ENCODE results near the gene P3H2.

Gene P3H2

DNA sequence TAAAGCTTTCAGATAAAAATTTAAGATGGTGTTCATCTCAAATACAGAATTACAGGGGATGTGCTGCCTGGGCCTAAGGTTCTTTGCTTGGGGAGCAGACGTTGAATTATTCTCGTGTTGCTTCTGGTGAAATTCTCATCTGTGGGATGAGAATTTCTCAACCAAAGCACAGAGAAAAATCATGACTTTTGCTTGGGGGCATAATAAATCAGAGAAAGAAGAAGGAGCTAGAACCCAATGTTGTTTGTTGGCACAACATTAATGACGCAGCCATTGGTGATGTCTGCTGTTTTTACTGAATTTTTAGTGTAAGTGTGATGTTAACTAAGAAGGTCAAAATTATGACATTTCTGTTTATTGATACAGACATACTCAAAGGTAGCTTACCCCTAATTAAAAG is 35.7 kb downstream of the P3H2 start:
- TF ChIP-seq FOXP2 (optimal IDR thresholded peaks at IDR 0.05; ENCODE audit: borderline replicate concordance, extremely low read depth, extremely low read length, insufficient read depth) (no peak), SIN3A (IDR thresholded peaks at IDR 0.05; ENCODE audit: borderline replicate concordance, insufficient read depth, low read length) (no peak), POLR2AphosphoS5 (IDR thresholded peaks at IDR 0.05; ENCODE audit: low read depth, low read length) (no peak), TAF1 (IDR thresholded peaks at IDR 0.05; ENCODE audit: borderline replicate concordance, insufficient read depth, low read length) (no peak)
- TF ChIP-seq, protein P1, sequence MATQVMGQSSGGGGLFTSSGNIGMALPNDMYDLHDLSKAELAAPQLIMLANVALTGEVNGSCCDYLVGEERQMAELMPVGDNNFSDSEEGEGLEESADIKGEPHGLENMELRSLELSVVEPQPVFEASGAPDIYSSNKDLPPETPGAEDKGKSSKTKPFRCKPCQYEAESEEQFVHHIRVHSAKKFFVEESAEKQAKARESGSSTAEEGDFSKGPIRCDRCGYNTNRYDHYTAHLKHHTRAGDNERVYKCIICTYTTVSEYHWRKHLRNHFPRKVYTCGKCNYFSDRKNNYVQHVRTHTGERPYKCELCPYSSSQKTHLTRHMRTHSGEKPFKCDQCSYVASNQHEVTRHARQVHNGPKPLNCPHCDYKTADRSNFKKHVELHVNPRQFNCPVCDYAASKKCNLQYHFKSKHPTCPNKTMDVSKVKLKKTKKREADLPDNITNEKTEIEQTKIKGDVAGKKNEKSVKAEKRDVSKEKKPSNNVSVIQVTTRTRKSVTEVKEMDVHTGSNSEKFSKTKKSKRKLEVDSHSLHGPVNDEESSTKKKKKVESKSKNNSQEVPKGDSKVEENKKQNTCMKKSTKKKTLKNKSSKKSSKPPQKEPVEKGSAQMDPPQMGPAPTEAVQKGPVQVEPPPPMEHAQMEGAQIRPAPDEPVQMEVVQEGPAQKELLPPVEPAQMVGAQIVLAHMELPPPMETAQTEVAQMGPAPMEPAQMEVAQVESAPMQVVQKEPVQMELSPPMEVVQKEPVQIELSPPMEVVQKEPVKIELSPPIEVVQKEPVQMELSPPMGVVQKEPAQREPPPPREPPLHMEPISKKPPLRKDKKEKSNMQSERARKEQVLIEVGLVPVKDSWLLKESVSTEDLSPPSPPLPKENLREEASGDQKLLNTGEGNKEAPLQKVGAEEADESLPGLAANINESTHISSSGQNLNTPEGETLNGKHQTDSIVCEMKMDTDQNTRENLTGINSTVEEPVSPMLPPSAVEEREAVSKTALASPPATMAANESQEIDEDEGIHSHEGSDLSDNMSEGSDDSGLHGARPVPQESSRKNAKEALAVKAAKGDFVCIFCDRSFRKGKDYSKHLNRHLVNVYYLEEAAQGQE (IDR thresholded peaks at IDR 0.05; ENCODE audit: insufficient read depth in 1 of 2, low read depth in 2 of 2, low read length in 2 of 2): no peak

DNA sequence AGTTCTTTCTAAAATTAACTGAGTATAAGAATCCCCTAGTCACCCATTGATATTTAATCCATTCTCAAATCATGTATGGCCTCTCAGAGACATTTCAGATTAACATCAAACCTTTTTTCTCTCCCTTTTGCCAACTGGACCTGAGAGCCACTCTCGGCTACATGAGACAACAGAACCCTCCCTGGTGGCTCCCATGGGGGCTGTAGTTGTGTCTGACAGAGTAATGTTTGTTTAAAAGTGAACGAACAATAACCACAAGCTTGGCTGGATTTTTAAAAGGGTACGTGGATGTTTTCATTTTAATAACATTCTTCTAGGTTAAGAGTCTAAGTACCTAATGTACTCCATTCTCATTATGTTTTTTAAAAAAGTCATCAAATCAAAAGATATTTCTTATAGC is 37.1 kb downstream of the P3H2 start:
- no peak for TF ChIP-seq POLR2AphosphoS5 (IDR thresholded peaks at IDR 0.05; ENCODE audit: low read depth, low read length)
- TF ChIP-seq, protein P1 (IDR thresholded peaks at IDR 0.05; ENCODE audit: insufficient read depth in 1 of 2, low read depth in 2 of 2, low read length in 2 of 2): no peak
- no peak for TF ChIP-seq SIN3A (IDR thresholded peaks at IDR 0.05; ENCODE audit: borderline replicate concordance, insufficient read depth, low read length)
- no peak for TF ChIP-seq FOXP2 (optimal IDR thresholded peaks at IDR 0.05; ENCODE audit: borderline replicate concordance, extremely low read depth, extremely low read length, insufficient read depth)
- TF ChIP-seq TAF1 (IDR thresholded peaks at IDR 0.05; ENCODE audit: borderline replicate concordance, insufficient read depth, low read length): no peak

DNA sequence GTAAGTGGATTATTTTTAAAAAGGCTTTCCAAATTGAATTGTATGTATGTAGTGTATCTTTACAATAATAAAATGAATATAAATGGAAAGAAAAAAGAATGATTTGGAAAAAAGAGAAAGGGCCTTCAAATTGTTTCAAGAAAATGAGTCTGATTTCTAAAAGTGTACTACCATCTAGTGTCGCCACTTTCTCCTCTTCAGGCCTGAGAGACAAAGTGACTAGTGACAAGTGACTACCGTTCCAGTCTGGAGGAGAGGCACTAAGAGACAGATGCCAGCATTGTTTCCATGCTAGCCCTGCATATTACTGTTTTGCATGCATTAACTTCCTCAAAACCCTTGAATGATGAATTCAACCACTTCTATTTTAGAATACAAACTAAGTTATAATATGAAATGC is 39.3 kb downstream of the P3H2 start:
- TF ChIP-seq POLR2AphosphoS5 (IDR thresholded peaks at IDR 0.05; ENCODE audit: low read depth, low read length) (no peak), SIN3A (IDR thresholded peaks at IDR 0.05; ENCODE audit: borderline replicate concordance, insufficient read depth, low read length) (no peak), TAF1 (IDR thresholded peaks at IDR 0.05; ENCODE audit: borderline replicate concordance, insufficient read depth, low read length) (no peak), FOXP2 (optimal IDR thresholded peaks at IDR 0.05; ENCODE audit: borderline replicate concordance, extremely low read depth, extremely low read length, insufficient read depth) (no peak)
- TF ChIP-seq, protein P1 (IDR thresholded peaks at IDR 0.05; ENCODE audit: insufficient read depth in 1 of 2, low read depth in 2 of 2, low read length in 2 of 2): no peak

DNA sequence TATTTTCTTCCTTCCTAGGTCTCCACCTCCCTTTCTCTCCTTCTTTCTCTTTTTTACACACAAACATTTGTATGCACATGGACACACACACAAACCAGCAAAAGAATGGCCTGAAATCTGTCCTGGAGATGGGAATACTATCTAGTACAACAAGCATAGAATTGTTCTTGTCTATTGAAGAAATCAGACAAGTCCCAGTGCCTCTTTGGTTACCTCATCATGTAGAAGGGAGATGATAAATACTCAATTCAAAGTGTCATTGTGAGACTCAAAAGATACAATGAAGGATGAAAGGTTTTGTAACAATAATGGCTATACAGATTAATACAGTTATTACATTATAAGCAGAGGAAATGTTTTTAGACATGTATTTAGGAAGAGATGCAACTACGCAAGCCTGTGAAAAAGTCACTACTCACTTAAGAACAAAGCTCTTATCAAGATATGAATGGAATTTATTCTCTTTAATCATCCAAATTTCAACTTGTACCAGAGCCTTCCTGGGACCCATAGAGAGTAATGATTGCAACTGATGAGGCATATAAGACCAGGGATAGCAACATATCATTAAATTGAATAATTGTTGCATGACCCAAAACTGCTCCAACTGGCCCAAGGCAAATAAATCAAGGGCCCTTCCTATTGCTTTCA is 43.2 kb downstream of the P3H2 start:
- no peak for TF ChIP-seq SIN3A (IDR thresholded peaks at IDR 0.05; ENCODE audit: borderline replicate concordance, insufficient read depth, low read length)
- TF ChIP-seq POLR2AphosphoS5 (IDR thresholded peaks at IDR 0.05; ENCODE audit: low read depth, low read length): no peak
- no peak for TF ChIP-seq TAF1 (IDR thresholded peaks at IDR 0.05; ENCODE audit: borderline replicate concordance, insufficient read depth, low read length)
- no peak for TF ChIP-seq FOXP2 (optimal IDR thresholded peaks at IDR 0.05; ENCODE audit: borderline replicate concordance, extremely low read depth, extremely low read length, insufficient read depth)
- TF ChIP-seq, protein P1 (IDR thresholded peaks at IDR 0.05; ENCODE audit: insufficient read depth in 1 of 2, low read depth in 2 of 2, low read length in 2 of 2): no peak

Measured in PFSK-1 (cell line).